ENCODE data around the gene PAPOLB. TPM values are rescaled to one million over a fixed set of nuclear protein-coding genes. Genes with fewer than 3 reads are reported as not detected.

Gene PAPOLB
- total and polyA plus RNA-seq, 10 of the 15 experiments (the other 5 are each of a cell fraction or from before 2014, with no cell fraction given) = 0.01 TPM; not detected in 9

DNA sequence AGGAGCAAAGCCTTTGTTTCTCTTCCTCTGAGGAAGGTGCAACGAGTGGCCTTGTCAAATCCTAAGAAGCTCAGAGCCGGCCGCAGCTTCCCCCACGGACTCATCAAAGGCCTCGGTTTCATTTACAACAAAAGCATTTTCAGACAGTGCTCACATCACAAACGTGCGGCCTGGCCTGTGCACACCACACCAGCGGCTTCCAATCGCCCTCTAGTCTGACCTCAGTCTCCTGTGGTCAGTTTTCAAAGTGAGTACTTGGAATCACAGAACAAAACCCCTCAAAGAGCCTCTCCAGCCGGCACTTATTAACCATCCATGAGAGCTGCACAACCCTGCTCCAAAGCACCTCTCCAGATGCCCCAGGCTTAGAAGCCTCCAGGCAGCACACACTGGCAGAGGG is 18.4 kb upstream of the PAPOLB start (continued):
- TF ChIP-seq CHD4 (IDR thresholded peaks at IDR 0.05) (no peak), NR2C2 (IDR thresholded peaks at IDR 0.05; ENCODE audit: borderline replicate concordance, control insufficient read depth, insufficient read length, low read depth) (no peak)

DNA sequence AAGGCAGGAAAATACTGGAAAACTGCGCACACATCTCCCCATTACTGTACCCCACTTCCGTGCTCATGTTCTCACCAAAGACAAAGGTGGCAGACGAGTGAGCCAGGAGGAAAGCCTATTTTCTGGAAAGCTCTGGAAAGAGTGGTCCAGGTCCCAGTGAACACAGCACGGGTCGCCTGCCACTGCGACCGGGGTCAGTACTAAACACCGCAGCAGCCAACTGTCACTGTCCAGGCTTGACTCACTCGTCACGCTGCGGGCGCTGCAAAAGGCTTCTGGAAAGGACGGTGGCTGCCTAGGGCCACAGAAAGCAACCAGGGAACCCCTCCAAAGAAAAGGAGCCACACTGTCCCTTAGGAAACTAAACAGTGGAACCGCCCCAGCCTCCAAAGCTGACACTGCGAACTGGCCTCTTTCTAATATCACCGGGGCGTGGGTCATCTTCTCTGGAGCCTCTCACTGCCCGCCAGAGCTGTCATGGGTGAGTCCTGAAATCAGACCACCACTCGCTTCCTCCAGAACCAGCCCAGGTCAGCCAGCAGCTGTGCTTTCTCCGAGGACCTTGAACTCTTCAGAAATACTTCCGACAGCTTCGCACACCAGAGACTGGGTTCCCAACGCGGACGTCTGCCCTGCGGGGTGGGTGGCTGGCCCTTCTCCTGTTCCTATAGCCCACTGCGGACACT is 17.7 kb upstream of the PAPOLB start:
- no peaks in the 10 kb centered on the region for H3K9me3 ChIP-seq (replicated peaks; ENCODE audit: control insufficient read depth, insufficient read depth, low read length)
- H3K27ac ChIP-seq (ENCODE audit: control insufficient read depth, insufficient read depth) = no peak overlapping the region
- H3K36me3 ChIP-seq (ENCODE audit: control insufficient read depth in 2 of 2, insufficient read depth in 2 of 2, low read length in 1 of 2) = no peaks in the 10 kb centered on the region
- no TSS peak for BruUV-seq (replicated peaks)
- CTCF ChIA-PET = no interaction called here
- H3K4me2 ChIP-seq (ENCODE audit: control insufficient read depth, insufficient read depth) = no peak overlapping the region
- no peaks in the 10 kb centered on the region for H3K4me1 ChIP-seq (ENCODE audit: control insufficient read depth, insufficient read depth, low read length)
- in situ Hi-C loops (cut with MboI) (no loop called here), intact Hi-C loops (cut with micrococcal nuclease; ENCODE audit: unreplicated experiment) (no loop called here)
- FAIRE-seq (no peak), ATAC-seq (no peak), DNase-seq (ENCODE audit: low read depth, low spot score) (no peak)
- RAD21 ChIA-PET (ENCODE audit: unreplicated experiment) = no interaction called here
- no peaks in the 10 kb centered on the region for H4K20me1 ChIP-seq (ENCODE audit: control insufficient read depth, insufficient read depth)
- H2AFZ ChIP-seq (ENCODE audit: control insufficient read depth, low read depth, low read length) = no peak overlapping the region
- no peak overlapping the region for H3K4me3 ChIP-seq
- no peak overlapping the region for H3K9ac ChIP-seq (ENCODE audit: control insufficient read depth, insufficient read depth, low read length)
- H3K79me2 ChIP-seq (ENCODE audit: control insufficient read depth, insufficient read depth, low read length) = no peaks in the 10 kb centered on the region
- peaks cover 3% of the 10 kb centered on the region in 2 experiments; a peak in 3 of 4 replicates for H3K27me3 ChIP-seq (replicated peaks in 1 of 2; ENCODE audit: control insufficient read depth in 2 of 2, insufficient read depth in 2 of 2, low read length in 1 of 2)
- TF ChIP-seq SMAD1 (IDR thresholded peaks at IDR 0.05; ENCODE audit: low read depth, partially characterized antibody) (no peak), POLR2AphosphoS2 (IDR thresholded peaks at IDR 0.05; ENCODE audit: low read depth, low read length) (no peak), BCL3 (IDR thresholded peaks at IDR 0.05; ENCODE audit: borderline replicate concordance, insufficient read depth, low read depth, low read length, poor library complexity, severe bottlenecking) (no peak), NFIC (IDR thresholded peaks at IDR 0.05; ENCODE audit: low read depth, low read length) (no peak), ZNF207 (IDR thresholded peaks at IDR 0.05; ENCODE audit: borderline replicate concordance) (no peak), CHD4 (IDR thresholded peaks at IDR 0.05) (no peak), STAT1 (conservative IDR thresholded peaks at IDR 0.05) (no peak), EP300 (IDR thresholded peaks at IDR 0.05; ENCODE audit: borderline replicate concordance in 1 of 2, control insufficient read depth in 1 of 2, low read depth in 2 of 2, low read length in 2 of 2) (no peak), CEBPZ (IDR thresholded peaks at IDR 0.05; ENCODE audit: low read depth, low read length) (no peak), SMAD5 (IDR thresholded peaks at IDR 0.05; ENCODE audit: low read depth) (no peak), NFYA (IDR thresholded peaks at IDR 0.05; ENCODE audit: borderline replicate concordance, low read depth, low read length) (no peak), HDAC6 (IDR thresholded peaks at IDR 0.05; ENCODE audit: unreplicated experiment) (no peak), ESRRA (IDR thresholded peaks at IDR 0.05; ENCODE audit: low read length) (no peak)
- 59% methylated on average over 27 of the region's 27 CpGs for WGBS (ENCODE audit: insufficient coverage, insufficient replicate concordance, low lambda C conversion rate, missing lambda C conversion rate)
- POLR2A ChIA-PET = no interaction called here
- SMC1A ChIA-PET (ENCODE audit: uncharacterized antibody, unreplicated experiment) = no interaction called here

Data from GM12878 (cell line).